GM21528 (cell line): ENCODE measurements around the gene MAPK13.
"Not testable (repeated sequence)": the region's sequence is repeated elsewhere in the genome, so short reads cannot be mapped to it uniquely, and the experiment has no call there.

Experiments
- ATAC-seq: cut with Tn5 transposase; IDR thresholded peaks from one replicate; pipeline ENCODE4 v1.9.1; 2021; ENCODE audit warnings: mild to moderate bottlenecking, moderate library complexity; ENCODE audit not compliant: unreplicated experiment, low FRiP score

The MAPK13 gene

DNA sequence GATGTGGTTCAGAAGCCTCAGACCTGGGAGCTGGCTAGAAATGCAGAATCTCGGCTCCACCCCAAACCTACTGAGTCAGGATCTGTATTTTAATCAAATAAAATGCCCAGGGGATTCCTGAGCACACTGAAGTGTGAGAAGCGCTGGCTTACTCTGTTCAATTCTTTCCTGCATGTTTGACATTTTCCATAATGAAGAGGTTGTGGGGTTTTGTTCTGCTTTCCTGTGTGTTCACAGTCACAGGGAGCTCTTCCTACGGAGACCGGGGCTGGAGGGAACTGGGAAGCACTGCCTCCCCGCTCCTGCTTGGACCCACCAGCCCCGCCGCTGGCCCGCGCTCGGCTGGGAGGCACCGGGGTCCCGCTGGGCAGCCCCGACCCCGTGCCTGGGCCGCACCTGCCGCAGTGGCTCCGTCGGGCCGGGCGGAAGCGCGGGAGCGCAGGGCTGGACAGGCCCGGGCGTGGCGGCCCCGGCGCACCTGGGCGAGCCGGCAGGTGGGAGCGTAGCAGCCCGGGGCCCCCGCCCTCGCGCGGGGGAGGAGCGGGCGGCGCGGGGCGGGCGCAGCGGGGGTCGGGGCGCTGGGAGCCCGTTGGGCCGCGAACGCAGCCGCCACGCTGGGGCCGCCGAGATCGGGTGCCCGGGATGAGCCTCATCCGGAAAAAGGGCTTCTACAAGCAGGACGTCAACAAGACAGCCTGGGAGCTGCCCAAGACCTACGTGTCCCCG is at the start of gene MAPK13:
Gene MAPK13, plus strand, starts transcription at position 573 of the 726 bp plus-strand sequence. Its CDS starts 70 bp downstream, at position 643.
- no peak for ATAC-seq

DNA sequence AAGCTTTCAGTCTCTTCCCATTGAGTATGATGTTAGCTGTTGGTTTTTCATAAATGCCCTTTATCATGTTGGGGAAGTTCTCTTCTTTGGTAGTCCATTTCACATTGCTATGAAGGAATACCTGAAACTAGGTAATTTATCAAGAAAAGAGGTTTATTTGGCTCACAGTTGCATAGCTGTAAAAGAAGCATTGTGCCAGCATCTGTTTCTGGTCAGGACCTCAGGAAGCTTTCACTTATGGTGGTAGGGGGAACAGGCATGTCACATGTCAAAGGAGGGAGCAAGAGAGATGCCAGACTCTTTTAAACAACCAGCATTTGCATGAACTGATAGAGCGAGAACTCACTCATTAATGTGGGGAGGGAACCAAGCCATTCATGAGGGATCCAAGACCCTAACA is 48.0 kb upstream of the MAPK13 start:
- ATAC-seq: no peak

DNA sequence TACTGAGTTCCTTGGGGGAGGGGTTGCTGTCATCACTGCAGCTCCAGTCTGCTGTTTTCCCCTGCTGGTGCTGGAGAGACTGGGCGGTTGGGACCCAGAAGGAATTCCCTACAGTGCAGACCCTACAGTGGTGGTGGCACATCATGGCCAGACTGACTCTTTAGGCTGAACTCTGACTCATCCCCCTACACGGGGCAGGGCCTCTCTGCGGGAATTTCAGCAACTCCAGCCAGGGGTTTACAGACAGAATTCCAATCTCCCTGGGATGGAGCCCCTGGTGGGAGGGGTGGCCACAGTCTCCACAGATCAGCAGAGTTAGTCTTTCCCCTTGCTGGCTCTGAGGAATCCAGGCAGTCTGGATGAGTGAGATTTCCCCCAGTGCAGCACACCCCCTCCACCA is 46.9 kb upstream of the MAPK13 start:
- no peak for ATAC-seq

DNA sequence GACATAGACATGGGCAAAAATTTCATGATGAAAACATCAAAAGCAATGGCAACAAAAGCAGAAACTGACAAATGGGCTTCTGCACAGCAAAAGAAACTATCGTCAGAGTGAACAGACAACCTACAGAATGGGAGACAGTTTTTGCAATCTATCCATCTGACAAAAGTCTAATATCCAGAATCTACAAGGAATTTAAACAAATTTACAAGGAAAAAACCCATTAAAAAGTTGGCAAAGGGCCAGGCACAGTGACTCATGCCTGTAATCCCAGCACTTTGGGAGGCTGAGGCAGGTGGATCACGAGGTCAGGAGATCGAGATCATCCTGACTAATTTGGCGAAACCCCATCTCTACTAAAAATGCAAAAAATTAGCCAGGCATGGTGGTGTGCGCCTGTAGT is 42.1 kb upstream of the MAPK13 start:
- ATAC-seq: not testable (repeated sequence)

DNA sequence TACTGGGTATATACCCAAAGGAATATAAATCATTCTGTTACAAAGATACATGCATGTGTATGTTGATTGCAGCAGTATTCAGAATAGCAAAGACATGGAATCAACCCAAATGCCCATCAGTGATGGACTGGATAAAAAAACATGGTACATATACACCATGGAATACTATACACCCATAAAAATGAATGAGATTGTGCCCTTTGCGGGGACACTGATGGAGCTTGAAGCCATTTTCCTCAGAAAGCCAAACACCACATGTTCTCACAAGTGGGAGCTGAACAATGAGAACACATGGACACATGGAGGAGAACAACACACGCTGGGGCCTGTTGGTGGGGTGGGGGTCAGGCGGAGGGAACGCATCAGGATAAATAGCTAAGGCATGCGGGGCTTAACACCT is 41.3 kb upstream of the MAPK13 start:
- no peak for ATAC-seq

DNA sequence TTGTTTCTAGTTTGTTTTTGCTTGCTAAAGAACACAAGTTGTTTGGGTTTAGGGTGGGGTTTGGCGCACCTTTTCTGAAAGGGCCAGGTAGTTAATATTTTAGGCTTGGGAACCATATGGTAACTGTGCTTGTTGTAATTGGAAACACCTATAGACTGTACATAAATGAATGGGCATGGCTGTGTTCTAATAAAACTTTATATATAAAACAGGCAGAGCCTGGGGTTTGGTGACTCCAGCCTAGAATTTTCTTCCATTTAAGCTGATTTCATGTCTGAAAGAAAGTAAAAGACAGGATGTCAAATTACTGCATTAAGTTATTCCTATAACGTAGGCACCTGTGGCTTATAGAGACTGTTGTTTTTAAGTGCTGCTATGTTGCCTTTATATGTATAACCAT is 36.1 kb upstream of the MAPK13 start:
- no peak for ATAC-seq

DNA sequence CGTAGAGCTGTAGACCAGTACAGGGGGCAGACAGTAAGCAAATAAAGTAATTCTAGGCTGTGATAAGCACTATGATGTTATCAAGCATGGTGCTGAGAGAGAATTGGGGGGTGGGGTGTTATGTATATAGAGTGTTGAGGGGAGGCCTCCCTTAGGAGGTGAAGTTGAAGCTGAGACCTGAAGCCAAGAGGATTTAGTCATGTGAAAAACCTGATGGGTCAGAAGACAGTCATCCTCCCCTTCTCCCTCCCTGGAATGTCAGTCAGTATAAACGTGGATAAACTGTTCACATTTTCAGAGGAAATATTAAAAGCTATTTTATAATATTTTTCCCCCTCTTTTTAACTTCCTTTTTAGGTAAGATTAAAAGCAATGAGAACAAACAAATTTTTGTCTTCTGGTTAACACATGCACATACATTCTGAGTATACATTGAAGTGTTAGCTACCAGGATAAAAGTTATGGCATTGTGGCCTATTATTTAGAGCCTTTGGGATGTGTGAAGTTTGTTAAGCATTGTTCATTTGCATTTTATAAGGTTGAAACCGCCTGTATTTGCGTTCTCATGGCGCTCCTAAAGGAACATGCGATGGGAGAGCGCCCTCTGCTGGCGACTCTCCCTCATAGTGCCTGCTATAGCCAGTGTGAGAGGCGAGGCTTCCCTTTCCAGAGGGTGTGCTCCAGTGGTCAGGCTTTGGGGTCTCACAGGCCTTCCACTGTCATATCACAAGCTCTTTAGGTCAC is 35.4 kb upstream of the MAPK13 start:
- no peak for ATAC-seq

DNA sequence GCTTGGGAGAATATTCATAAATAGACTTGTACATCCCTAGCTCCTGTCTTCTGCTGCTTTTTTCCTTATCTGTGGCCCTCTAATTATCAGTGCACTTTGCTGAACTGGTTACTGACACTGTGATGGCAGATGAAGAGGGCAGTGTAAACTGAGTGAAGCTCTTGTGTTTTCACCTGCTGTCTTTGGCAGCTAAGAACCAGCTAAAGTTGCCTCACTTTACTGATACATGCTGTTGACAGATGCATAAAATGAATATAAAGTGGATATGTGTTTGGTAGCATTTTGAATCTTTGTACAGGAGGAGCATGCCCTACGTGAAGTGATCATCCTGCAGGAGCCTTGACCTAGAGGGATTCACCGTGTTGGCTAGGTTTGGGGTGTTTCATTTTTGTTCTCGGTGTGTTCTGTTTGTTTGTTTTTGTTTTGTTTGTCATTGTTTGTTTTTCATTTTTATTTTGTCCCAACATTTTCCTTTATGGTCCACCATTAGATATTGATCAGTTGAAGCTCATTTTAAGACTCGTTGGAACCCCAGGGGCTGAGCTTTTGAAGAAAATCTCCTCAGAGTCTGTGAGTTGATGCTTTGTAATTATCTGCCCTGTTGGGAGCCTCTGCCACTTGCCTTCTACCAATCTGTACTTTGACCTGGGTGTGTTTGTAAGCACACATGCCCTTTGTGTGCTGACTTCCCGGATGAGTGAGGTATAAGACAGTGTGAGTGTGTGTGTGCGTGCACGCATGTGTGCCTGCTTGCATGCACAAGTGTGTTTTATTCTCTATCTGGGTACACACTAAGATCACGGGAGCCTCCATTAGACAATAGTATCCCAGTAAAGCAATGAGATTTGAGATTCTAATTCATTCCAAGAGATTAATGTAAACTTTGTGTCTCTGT is 34.6 kb upstream of the MAPK13 start:
- no peak for ATAC-seq

DNA sequence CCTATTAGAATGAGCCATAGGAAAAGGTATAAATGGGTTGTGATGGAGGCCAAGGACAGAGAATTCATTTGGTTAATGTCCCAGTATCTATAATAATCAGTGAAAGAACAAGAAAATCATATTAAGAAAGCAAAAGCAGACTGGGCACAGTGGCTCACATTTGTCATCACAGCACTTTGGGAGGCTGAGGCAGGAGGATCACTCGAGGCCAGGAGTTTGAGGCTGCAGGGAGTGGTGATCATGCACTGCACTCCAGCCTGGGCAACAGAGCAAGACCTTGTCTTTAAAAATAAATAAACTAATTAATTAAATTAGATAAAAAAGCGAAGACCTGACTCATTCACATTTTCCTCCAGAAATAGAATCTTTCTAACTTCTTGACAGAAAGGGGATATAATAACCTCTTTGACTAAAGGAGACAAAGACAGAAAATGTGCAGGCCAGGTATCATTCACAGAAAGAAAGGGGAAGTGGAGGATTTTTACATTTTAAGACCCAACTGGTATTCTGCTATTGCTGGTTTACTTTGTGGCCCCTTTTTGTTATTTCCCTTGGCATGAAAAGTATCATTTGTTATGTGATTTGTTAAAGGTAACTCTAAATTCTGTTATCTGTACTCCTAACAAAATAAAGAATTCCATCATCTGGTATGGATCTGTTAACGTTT is 31.9 kb upstream of the MAPK13 start:
- no peak for ATAC-seq

DNA sequence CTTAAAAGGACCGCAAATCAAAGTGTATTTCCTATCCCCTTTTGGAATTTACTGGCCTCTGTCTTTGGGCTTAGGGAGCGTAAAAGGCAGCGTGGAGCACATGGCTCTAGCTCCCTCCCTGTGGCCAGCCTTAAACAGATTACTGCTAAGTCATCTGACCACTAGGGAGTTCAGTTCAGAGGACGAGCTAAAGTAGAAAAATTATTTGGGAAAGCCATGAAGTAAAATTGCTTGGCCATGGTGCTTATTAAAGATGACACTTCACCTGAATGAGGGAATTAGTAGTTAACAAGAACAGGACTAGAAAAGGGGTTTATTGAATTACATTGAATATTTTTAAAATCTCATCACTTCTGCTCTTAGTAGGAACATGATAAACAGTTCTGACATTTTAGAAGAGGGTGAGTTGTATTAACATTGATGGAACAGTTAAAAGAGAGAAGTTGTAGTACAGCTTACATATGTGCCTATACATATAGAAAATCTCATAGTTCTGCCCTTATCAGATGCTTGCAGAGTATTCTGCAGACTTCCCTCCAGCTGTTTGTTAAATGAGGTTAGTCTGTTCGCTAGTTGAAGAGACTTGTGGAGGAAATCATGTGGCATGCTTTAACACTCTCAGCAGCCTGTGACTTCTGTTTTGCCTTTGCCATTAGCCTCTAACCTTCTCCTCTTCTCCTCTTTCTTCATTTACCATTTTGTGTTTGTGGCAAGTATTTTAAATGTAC is 31.2 kb upstream of the MAPK13 start:
- ATAC-seq: no peak

DNA sequence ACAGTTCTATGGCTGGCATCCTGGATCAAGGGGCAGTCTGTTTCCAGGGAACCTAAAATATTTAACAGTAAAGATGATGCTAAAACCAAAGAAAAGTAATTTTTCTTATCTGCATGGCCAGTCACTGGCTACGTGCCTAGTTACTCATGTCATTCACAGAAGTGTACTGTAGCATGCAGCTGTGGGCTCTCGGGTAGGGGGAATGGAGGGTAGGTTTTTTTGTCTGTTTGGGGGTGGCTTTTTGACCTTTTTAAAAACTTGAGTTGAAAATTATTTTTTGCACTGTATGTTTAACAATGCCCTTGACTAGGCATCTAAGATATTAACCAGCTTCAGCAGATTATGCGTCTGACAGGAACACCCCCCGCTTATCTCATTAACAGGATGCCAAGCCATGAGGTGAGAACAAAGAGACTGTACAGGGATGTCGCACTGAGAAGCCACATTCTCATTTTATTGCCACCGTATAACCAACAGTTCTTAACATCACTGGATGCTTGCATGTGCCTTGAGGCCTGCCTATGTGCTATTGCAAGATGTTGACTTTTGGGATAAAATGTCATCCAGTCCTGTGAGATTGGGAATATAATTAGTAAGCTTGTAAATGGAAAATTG is 30.3 kb upstream of the MAPK13 start:
- ATAC-seq: no peak

DNA sequence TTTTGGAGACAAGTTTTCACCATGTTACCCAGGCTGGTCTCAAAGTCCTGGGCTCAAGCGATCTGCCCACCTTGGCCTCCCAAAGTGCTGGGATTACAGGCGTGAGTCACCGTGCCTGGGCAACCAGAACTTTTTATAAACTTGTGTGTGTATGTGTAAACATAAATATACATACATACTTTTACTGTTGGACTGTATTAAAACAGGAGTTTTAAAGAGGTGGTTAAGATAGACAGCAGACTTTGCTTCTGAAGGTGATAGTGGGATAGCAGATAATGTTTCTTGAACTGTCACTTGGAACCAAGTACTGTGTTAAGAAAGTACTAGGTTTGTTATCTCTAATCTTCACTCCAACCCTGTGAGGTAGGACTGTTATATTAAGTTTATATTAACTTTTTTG is 28.6 kb upstream of the MAPK13 start:
- ATAC-seq: no peak

DNA sequence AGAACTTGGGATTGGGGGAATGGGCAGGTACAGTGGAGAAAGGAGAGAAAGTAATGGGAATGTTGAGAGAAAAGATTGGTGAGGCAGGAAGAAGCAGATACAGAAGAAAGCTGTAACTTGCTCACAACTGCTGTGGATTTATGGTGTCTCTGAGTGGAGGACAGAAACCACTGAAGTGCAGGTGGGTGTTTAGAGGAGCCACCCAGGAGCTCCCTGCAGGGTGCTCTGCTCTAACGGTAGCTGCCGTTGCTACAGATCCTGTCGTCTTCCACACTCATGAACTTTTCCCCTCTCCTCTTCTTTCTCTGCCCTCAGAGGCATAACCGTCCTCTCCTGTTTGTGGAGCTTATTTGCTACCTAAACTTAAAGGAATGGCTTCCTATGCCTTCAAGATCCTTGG is 27.5 kb upstream of the MAPK13 start:
- no peak for ATAC-seq

DNA sequence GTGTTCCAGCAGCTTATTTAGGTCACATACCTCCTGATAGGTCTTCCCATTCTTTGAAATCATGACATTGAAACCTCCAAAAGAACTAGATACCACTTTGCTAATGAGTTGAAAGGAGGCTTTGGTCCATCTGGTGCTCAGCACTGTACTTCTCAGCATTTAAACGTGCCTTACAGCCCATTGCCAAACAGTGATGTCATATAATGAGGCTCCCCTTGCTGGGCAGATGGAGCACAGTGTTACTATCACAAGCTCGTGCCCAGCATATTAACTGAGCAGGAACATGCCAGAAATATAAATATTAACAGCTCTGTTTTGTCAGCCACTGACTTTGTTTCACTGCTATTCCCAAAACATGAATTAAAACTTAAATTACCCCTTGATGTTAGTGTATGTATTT is 25.5 kb upstream of the MAPK13 start:
- ATAC-seq: no peak

DNA sequence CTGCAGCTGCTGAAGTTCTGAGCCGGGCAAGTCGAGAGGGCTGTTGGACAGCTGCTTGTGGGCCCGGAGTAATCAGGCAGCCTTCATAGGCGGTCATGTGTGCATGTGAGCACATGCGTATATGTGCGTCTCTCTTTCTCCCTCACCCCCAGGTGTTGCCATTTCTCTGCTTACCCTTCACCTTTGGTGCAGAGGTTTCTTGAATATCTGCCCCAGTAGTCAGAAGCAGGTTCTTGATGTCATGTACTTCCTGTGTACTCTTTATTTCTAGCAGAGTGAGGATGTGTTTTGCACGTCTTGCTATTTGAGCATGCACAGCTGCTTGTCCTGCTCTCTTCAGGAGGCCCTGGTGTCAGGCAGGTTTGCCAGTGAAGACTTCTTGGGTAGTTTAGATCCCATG is 21.2 kb upstream of the MAPK13 start:
- no peak for ATAC-seq

DNA sequence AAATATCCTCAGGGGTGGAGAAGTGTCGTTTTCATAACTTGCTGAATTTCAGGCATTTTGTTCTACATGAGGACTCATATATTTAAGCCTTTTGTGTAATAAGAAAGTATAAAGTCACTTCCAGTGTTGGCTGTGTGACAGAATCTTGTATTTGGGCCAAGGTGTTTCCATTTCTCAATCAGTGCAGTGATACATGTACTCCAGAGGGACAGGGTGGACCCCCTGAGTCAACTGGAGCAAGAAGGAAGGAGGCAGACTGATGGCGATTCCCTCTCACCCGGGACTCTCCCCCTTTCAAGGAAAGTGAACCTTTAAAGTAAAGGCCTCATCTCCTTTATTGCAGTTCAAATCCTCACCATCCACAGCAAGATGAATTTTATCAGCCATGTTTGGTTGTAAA is 20.3 kb upstream of the MAPK13 start:
- no peak for ATAC-seq

DNA sequence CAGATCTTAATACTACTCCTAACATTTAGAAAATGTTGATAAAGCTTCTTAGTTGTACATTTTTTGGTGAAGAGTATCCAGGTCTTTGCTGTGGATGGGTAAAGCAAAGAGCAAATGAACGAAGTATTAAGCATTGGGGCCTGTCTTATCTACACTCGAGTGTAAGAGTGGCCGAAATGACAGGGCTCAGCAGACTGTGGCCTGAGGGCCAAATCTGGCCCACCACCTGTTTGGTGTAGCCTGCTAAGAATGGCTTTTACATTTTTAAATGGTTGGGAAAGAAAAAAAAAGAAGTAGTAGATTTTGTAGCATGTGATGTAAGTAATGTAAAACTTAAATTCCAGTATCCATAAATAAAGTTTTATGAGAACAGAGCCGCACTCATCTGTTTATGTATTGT is 19.4 kb upstream of the MAPK13 start:
- ATAC-seq: no peak

DNA sequence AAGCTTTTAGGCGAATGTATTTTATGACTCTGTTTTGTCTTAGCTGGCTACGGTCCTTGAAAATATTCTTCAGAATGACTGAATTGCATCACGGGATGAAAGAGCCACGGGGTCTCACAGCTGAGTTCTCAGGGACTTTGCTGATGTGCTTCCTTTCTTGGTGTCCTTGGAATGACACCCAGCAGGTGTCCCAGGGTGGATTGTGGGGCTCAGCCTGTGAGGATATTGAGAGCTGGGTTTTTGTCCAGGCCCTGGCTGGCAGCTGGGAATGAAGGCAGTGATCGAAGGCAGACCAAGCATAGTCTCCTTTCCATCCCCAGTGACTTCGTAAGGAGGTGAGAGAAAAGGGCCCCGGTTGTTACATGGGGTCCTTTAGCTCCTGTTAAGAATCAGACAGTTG is 18.8 kb upstream of the MAPK13 start:
- ATAC-seq: no peak

DNA sequence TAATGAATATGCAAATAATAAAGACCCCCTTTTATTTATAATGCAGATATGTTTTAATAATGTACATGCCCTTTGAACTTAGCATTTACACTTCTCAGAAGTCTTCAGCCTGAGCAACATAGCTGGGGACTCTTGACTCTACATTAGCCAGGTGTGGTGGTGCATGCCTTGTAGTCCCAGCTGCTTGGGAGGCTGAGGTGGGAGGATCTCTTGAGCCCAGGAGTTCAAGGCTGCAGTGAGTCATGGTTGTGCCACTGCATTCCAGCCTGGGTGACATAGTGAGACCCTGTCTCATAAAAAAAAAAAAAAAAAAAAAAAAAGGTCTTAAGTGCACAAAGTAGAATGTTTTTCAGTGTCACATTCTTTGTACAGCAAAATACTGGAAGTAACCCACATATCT is 17.3 kb upstream of the MAPK13 start:
- no peak for ATAC-seq

DNA sequence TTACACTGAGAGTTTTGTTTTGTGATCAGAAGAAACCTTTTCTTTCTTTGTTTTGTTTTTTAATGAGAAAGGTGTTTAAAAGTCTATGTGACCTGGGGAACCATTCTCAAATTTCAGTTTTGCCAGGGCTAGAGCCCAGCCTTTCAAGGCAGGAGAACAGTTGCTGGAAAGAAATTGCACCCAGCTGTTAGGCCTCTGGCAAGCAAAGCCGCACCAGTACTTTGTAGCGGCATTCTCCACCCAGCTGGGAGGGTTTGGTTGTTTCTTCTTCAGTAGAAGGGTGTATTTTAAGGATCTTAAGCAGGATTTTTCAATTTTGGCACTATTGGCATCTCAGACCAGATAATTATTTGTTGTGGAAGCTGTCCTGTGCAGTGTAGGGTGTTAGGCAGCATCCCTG is 16.6 kb upstream of the MAPK13 start:
- no peak for ATAC-seq
